ENCODE measurements around the gene NEK8.
"Not testable (repeated sequence)": the region's sequence is repeated elsewhere in the genome, so short reads cannot be mapped to it uniquely, and the experiment has no call there.

Gene NEK8

DNA sequence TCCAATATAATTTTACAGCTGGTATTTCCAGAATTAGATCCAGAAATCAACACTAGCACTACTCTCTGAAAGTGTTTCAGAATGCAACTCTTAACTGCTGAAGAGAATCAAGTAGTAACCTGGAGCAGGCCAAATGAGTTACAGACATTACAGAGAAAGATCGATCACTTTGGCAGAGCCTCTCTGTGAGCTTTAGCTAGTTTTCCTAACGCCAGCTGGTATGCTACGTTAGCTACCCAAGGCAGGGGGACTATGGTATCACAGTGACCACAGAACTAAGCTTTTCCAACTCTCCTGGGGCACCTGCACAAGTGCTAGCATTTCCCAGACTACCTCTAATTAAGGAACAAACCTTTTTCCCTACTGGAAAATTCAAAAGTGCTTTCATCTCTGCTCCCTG is 45.6 kb downstream of the NEK8 start:
- no peak for DNase-seq

DNA sequence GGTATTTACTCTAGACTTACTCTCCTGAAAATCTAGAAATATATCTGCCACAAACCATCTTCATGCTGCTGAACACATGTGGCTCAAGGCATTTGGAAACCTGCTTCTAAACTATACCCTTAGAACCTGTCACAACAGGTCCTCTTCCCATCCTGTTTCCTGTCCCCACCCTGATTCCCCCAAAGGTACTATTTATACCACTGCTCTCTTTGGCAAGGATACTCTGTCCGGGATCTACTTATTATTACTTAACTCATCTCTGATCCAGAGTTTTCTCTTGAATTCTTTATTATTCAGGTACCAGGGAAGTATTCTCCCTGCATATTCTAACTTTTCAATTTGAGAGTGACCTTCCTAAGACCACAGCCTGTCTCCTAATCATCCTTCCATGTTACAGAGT is 48.6 kb downstream of the NEK8 start:
- no peak for DNase-seq

DNA sequence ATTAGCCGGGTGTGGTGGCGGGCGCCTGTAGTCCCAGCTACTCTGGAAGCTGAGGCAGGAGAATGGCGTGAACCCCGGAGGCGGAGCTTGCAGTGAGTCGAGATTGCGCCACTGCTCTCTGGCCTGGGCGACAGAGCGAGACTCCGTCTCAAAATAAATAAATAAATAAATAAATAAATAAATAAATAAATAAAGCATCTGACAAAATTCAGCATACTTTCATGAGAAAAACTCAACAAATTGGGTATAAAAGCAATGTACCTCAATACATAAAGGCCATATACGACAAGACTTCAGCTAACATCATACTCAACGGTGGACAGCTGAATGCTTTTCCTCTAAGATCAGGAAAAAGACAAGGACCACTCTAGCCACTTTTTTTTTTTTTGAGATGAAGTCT is 51.0 kb downstream of the NEK8 start:
- DNase-seq, result not testable (repeated sequence)

DNA sequence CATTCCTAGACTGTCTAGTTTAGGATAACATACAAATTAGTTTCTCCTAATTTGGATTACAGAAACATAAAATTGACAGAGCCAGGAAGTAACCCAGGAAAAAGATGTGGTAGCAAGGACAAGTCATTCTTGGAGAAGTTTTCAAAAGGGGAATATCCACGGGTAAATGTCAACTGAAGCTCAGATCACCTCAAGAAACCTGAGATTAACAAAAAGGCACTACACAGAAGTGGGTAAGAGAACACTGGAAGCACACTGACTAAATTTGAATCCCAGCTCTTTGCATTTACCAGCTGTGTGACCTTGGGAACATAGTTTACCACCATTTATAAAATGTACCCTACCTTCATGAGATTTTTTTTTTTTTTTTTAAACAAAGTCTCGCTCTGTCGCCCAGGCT is 54.6 kb downstream of the NEK8 start:
- no peak for DNase-seq

GRCh38 chr17:28788100-28788499 is 59.5 kb downstream of the NEK8 start:
- DNase-seq, result no peak

All from NK-92 treated with Interleukin-12 subunit alpha and Interleukin-12 subunit beta, amount 100 ng/mL, for 24 hours (cell line).